Transverse colon (tissue), 4 donors: ENCODE measurements around the gene CHPF2. TPM values are rescaled to one million over a fixed set of nuclear protein-coding genes. Genes with fewer than 3 reads are reported as not detected.

Source experiments
- DNase-seq: peaks from one replicate; pipeline ENCODE4 v3.0.0-alpha.2; 2019
- H3K27ac ChIP-seq, 4 donors: fragments of 200-600 bp; sonication (generic); 2 replicates each; pipeline ENCODE4 v1.5.1; 2016 to 2018; ENCODE audit warnings: inconsistent platforms in 4 of 4
- H3K27me3 ChIP-seq: fragments of 200-600 bp; sonication (generic); 2 replicates; pipeline ENCODE4 v1.5.1; 2017; ENCODE audit warnings: inconsistent platforms
- H3K36me3 ChIP-seq, 4 donors: fragments of 200-600 bp; sonication (generic); 2 replicates each; pipeline ENCODE4 v1.5.1; 2017 to 2019; ENCODE audit warnings: inconsistent platforms in 4 of 4
- H3K4me1 ChIP-seq, 4 donors: fragments of 200-600 bp; sonication (generic); 2 replicates each; pipeline ENCODE4 v1.5.1; 2017 to 2020; ENCODE audit warnings: inconsistent platforms in 4 of 4
- H3K4me3 ChIP-seq, 4 donors: fragments of 200-600 bp; sonication (generic); 1 replicate in 1 of 4; 2 replicates in 3 of 4; pipeline versions ENCODE4 v1.5.1 to v1.6.1; 2017 to 2019; ENCODE audit warnings: inconsistent platforms in 4 of 4
- H3K9me3 ChIP-seq, 2 donors: fragments of 200-600 bp; sonication (generic); 2 replicates each; pipeline ENCODE4 v1.5.1; 2017 to 2019; ENCODE audit warnings: inconsistent platforms in 2 of 2
- CTCF ChIP-seq, 5 experiments: fragments of 200-600 bp in 3 of 5; fragments of 450-650 bp in 2 of 5; sonication (generic) in 3 of 5; IDR thresholded peaks; 1 replicate in 2 of 5; 2 replicates in 3 of 5; pipeline ENCODE4 v1.5.1; 2016 to 2017; ENCODE audit warnings: antibody characterized with exemption in 5 of 5, inconsistent platforms in 3 of 5, mild to moderate bottlenecking in 2 of 5, moderate library complexity in 1 of 5
- EP300 ChIP-seq: sonication (generic); formaldehyde crosslinking; IDR thresholded peaks from one replicate; pipeline ENCODE4 v1.6.1; 2017; ENCODE audit warnings: antibody characterized with exemption, low read depth
- POLR2A ChIP-seq: fragments of 450-650 bp; IDR thresholded peaks from one replicate; pipeline ENCODE4 v1.6.1; 2016; ENCODE audit warnings: antibody characterized with exemption, mild to moderate bottlenecking, moderate library complexity
- POLR2AphosphoS5 ChIP-seq, 3 donors: sonication (generic); formaldehyde crosslinking; IDR thresholded peaks; one replicate each; pipeline ENCODE4 v1.6.1; 2016; ENCODE audit warnings: antibody characterized with exemption in 3 of 3
- WGBS, 2 donors: methylation state at CpG; one replicate each; pipeline ENCODE4 v1.1.5; 2018; ENCODE audit warnings: low coverage in 1 of 2; 5-methylcytosine and 5-hydroxymethylcytosine counted together
- in situ Hi-C, 4 donors: fragments of 200-750 bp; cut with MboI; loops; one replicate each; pipeline versions ENCODE4 v1.15.0 to v1.15.1; 2017; ENCODE audit warnings: low sequenced_read_pairs in 3 of 4, low pct_ligation_motif_present in 1 of 4, low pct_unique_long_range_greater_than_20kb in 1 of 4
- intact Hi-C: fragments of 100-400 bp; cut with DNase I; formaldehyde crosslinking; loops from one replicate; pipeline ENCODE4 v1.15.1; 2023; ENCODE audit warnings: low total_unique reads
- total RNA-seq, 4 donors: library from RNA; depleted of rRNA; stranded (reverse); fragments of >200 nt; gene quantifications; one replicate each; pipeline ENCODE4 v1.1.0, GENCODE V29; 2016

The CHPF2 gene
- total RNA-seq, 4 donors from 2014 or later, result 48.4 to 104 (median 50.9) TPM

GRCh38 chr7:151188252-151188542 is 44.1 kb upstream of the CHPF2 start:
- 29 to 61% methylated on average over 1 to 5 of the region's 5 CpGs for WGBS, 2 donors
- no peaks in the 10 kb centered on the region for H3K4me1 ChIP-seq
- no peaks in the 10 kb centered on the region for H3K36me3 ChIP-seq
- no peak overlapping the region for H3K27ac ChIP-seq
- no peak for TF ChIP-seq POLR2A
- no peak for TF ChIP-seq EP300
- TF ChIP-seq POLR2AphosphoS5 (IDR thresholded peaks at IDR 0.05), result no peak
- no peak for TF ChIP-seq CTCF (IDR thresholded peaks at IDR 0.05)
- no peaks in the 10 kb centered on the region for H3K27me3 ChIP-seq
- intact Hi-C loops, result no loop called here
- H3K9me3 ChIP-seq, result no peaks in the 10 kb centered on the region
- H3K4me3 ChIP-seq, result no peak overlapping the region
- DNase-seq, result no peak
- in situ Hi-C loops, result no loop called here

GRCh38 chr7:151189038-151189437 is 43.2 kb upstream of the CHPF2 start:
- H3K9me3 ChIP-seq, result no peaks in the 10 kb centered on the region
- 77 to 100% methylated on average over 1 to 4 of the region's 4 CpGs for WGBS, 2 donors
- H3K4me3 ChIP-seq, result no peak overlapping the region
- no peak overlapping the region for H3K27ac ChIP-seq
- TF ChIP-seq POLR2AphosphoS5 (IDR thresholded peaks at IDR 0.05), result no peak
- TF ChIP-seq POLR2A, result no peak
- no peak for TF ChIP-seq EP300
- no peak for TF ChIP-seq CTCF (IDR thresholded peaks at IDR 0.05)
- in situ Hi-C loops, result no loop called here
- H3K36me3 ChIP-seq, result no peaks in the 10 kb centered on the region
- no peak for DNase-seq
- no peaks in the 10 kb centered on the region for H3K4me1 ChIP-seq
- intact Hi-C loops, result no loop called here
- H3K27me3 ChIP-seq, result no peaks in the 10 kb centered on the region

GRCh38 chr7:151191544-151191943 is 40.7 kb upstream of the CHPF2 start:
- H3K27ac ChIP-seq, result no peak overlapping the region
- peaks cover 4% of the 10 kb centered on the region for H3K27me3 ChIP-seq
- TF ChIP-seq POLR2AphosphoS5 (IDR thresholded peaks at IDR 0.05) (no peak), CTCF (IDR thresholded peaks at IDR 0.05) (no peak)
- no peak overlapping the region for H3K4me3 ChIP-seq
- WGBS, 2 donors, result 81% methylated on average over 12 of the region's 12 CpGs; no CpG with 5 or more reads in 1 of the 2 donors
- H3K9me3 ChIP-seq, result no peaks in the 10 kb centered on the region
- in situ Hi-C loops (no loop called here), intact Hi-C loops (no loop called here)
- no peak for DNase-seq
- H3K36me3 ChIP-seq, result no peaks in the 10 kb centered on the region
- H3K4me1 ChIP-seq, result no peaks in the 10 kb centered on the region

GRCh38 chr7:151192002-151192539 is 40.2 kb upstream of the CHPF2 start:
- Histone ChIP-seq H3K9me3 (no peaks in the 10 kb centered on the region), H3K36me3 (no peaks in the 10 kb centered on the region), H3K4me3 (no peak overlapping the region), H3K27ac (no peak overlapping the region), H3K4me1 (no peaks in the 10 kb centered on the region), H3K27me3 (peaks cover 4% of the 10 kb centered on the region)
- in situ Hi-C loops (no loop called here), intact Hi-C loops (no loop called here)
- no peak for DNase-seq
- TF ChIP-seq CTCF (IDR thresholded peaks at IDR 0.05), result no peak
- TF ChIP-seq EP300, result no peak
- no peak for TF ChIP-seq POLR2A
- no peak for TF ChIP-seq POLR2AphosphoS5 (IDR thresholded peaks at IDR 0.05)
- 94% methylated on average over 23 of the region's 23 CpGs; no CpG with 5 or more reads in 1 of the 2 donors for WGBS, 2 donors
